ENCODE data around the gene ZCCHC14. TPM values are rescaled to one million over a fixed set of nuclear protein-coding genes. Genes with fewer than 3 reads are reported as not detected.
"Not testable (repeated sequence)": the region's sequence is repeated elsewhere in the genome, so short reads cannot be mapped to it uniquely, and the experiment has no call there.

ZCCHC14 gene
- total RNA-seq, 1 donor from 2014 or later, result 15.9 TPM

- Histone ChIP-seq H3K9me3 (replicated peaks) (no peaks in the 10 kb centered on the region), H3K27ac (replicated peaks) (peak overlapping the region; percentile 27), H3K4me1 (peaks cover 40% of the 10 kb centered on the region), H3K27me3 (ENCODE audit: low read depth) (no peaks in the 10 kb centered on the region), H3K36me3 (no peaks in the 10 kb centered on the region), H3K4me3 (peak overlapping the region; percentile 68)
- no peak for DNase-seq
- intact Hi-C loops (cut with micrococcal nuclease), result no loop called here
- no peak for TF ChIP-seq CTCF (IDR thresholded peaks at IDR 0.05; ENCODE audit: borderline replicate concordance)
These were observed 920 bp upstream of the ZCCHC14 start for GRCh38 chr16:87493608-87494280.

GRCh38 chr16:87492291-87492630 lies 563 bp downstream of the ZCCHC14 start:
- no peaks in the 10 kb centered on the region for H3K36me3 ChIP-seq
- peaks cover 55% of the 10 kb centered on the region for H3K4me1 ChIP-seq
- no peak for TF ChIP-seq CTCF (IDR thresholded peaks at IDR 0.05; ENCODE audit: borderline replicate concordance)
- H3K27ac ChIP-seq (replicated peaks), result peak overlapping the region; percentile 88
- intact Hi-C loops (cut with micrococcal nuclease), result no loop called here
- DNase-seq, result no peak
- H3K9me3 ChIP-seq (replicated peaks), result no peaks in the 10 kb centered on the region
- H3K27me3 ChIP-seq (ENCODE audit: low read depth), result no peaks in the 10 kb centered on the region
- peak overlapping the region; percentile 71 for H3K4me3 ChIP-seq

GRCh38 chr16:87491522-87492290 lies 1.1 kb downstream of the ZCCHC14 start:
- peak overlapping the region; percentile 63 for H3K27ac ChIP-seq (replicated peaks)
- H3K4me3 ChIP-seq, result peak overlapping the region; percentile 71
- no peak for TF ChIP-seq CTCF (IDR thresholded peaks at IDR 0.05; ENCODE audit: borderline replicate concordance)
- intact Hi-C loops (cut with micrococcal nuclease), result no loop called here
- H3K4me1 ChIP-seq, result peaks cover 60% of the 10 kb centered on the region
- peak; percentile 30 for DNase-seq
- H3K9me3 ChIP-seq (replicated peaks), result no peaks in the 10 kb centered on the region
- no peaks in the 10 kb centered on the region for H3K27me3 ChIP-seq (ENCODE audit: low read depth)
- H3K36me3 ChIP-seq, result no peaks in the 10 kb centered on the region

- H3K4me3 ChIP-seq, result peak overlapping the region; percentile 71
- intact Hi-C loops (cut with micrococcal nuclease); H3K36me3 ChIP-seq; DNase-seq; H3K9me3 ChIP-seq (replicated peaks); H3K27me3 ChIP-seq (ENCODE audit: low read depth): not testable (repeated sequence)
- H3K27ac ChIP-seq (replicated peaks), result peak overlapping the region; percentile 63
- peaks cover 68% of the 10 kb centered on the region for H3K4me1 ChIP-seq
These were observed 1.9 kb downstream of the ZCCHC14 start for GRCh38 chr16:87490799-87491521.

GRCh38 chr16:87490096-87490798 lies 2.6 kb downstream of the ZCCHC14 start:
- no peak for TF ChIP-seq CTCF (IDR thresholded peaks at IDR 0.05; ENCODE audit: borderline replicate concordance)
- H3K36me3 ChIP-seq, result no peaks in the 10 kb centered on the region
- peak overlapping the region; percentile 63 for H3K27ac ChIP-seq (replicated peaks)
- intact Hi-C loops (cut with micrococcal nuclease), result no loop called here
- no peak for DNase-seq
- no peaks in the 10 kb centered on the region for H3K27me3 ChIP-seq (ENCODE audit: low read depth)
- H3K4me1 ChIP-seq, result peaks cover 75% of the 10 kb centered on the region
- no peaks in the 10 kb centered on the region for H3K9me3 ChIP-seq (replicated peaks)
- H3K4me3 ChIP-seq, result peak overlapping the region; percentile 71
